ENCODE measurements around the gene BCL2L12.

GRCh38 chr19:49653466-49653806 lies 12.3 kb upstream of the BCL2L12 start:
- no peak for TF ChIP-seq CTCF (IDR thresholded peaks at IDR 0.05)
- TF ChIP-seq EZH2 (IDR thresholded peaks at IDR 0.05; ENCODE audit: borderline replicate concordance, insufficient read depth, low read depth, low read length, poor library complexity, severe bottlenecking): no peak

Measured in B cell (primary cell).